Activated CD8-positive, alpha-beta memory T cell treated with anti-CD3 and anti-CD28 coated beads for 1 hour (primary cell): ENCODE measurements around the gene CLIP2.
"Not testable (repeated sequence)": the region's sequence is repeated elsewhere in the genome, so short reads cannot be mapped to it uniquely, and the experiment has no call there.

ENCODE experiments used
- DNase-seq, 2 donors: peaks; one replicate each; pipeline ENCODE4 v3.0.0-alpha.2; 2020; ENCODE audit warnings: low read depth in 1 of 2; ENCODE audit errors: extremely low read depth in 1 of 2

Gene CLIP2

DNA sequence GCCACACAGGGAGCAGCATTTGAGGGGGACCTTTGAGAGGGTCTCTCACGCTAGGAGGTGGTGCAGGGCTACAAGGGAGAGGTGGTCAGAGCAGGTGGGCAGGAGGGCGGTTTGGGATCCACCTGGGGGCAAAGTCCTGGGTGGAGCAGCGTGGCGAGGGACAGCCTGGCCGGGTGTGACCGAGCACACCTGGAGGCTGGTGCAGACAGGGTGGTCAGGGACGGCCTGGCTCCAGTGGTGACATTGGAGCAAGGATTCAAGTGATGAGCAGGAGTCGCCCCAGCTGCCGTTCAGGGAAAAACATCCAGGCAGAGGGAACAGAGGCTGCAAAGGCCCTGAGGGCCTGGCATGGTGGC lies 36.0 kb downstream of the CLIP2 start:
- DNase-seq: no peak

DNA sequence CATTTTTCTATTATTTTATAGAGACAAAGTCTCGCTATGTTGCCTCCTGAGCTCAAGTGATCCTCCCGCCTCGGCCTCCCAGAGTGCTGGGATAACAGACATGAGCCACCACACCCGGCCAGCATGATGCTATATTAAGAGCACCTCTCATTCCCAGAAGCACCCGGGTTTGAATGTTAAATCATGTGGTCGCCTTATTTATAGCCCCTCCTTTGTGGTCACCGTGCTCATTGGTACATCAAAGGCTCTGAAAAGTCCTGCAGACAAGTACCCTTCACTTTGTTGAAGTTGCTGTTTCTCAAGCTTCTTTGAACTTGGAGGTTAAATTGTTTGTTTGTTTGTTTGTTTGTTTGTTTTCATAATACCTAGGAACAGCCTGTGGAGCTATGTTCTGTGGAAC lies 40.0 kb downstream of the CLIP2 start:
- no peak for DNase-seq

DNA sequence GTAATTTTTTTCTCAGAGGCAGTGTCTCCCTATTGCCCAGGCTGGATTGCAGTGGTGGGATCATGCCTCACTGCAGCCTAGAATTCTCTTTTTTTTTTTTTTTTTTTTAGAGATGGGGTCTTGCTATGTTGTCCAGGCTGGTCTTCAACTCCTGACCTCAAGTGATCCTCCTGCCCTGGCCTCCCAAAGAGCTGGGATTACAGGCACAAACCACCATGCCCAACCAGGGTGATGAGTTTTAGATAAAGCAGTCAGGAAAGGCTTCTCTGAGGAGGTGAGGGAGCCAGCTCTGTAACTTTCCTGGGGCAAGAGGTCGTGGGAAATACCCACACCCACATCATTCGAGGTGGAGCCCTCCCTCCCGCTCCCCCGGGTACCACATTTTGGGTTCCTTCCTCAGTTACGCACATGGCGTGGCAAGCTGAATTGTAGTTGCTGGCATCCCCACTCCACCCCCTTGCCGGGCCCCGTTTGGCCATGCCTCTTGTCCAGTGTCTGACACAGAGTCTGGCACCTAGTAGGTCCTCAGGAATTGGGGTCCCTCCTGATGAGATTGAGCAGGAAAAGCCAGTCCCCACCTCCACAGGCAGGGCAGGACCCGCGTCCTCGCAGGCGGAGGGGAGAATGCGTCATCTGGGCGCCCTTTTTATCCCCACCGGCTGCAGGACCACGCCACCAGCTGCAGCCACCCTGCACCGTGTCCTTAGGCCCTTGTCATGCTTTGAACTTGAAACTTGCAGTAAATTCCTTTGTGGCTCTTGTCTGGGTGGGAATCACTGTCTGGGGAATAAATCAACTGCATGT lies 43.4 kb downstream of the CLIP2 start:
- no peak for DNase-seq

DNA sequence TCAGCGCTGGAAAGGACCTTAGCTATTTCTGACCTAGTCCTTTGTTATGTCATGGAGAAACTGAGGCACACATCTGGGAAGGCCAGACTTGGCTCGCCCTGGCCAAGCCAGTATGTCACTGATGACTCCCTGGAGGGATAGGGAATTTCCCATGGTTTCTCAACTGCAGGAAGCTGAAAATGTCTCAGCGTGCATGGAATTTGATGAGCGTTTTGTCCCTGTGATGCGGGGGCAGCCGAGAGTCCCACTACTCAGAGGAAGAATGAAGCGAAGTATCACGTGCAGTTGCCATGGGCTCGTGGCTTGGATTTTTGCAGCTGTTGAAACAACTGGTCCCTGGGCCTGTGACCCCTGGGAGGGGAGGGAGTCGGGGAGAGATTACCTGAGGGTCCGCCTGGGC lies 44.8 kb downstream of the CLIP2 start:
- no peak for DNase-seq

DNA sequence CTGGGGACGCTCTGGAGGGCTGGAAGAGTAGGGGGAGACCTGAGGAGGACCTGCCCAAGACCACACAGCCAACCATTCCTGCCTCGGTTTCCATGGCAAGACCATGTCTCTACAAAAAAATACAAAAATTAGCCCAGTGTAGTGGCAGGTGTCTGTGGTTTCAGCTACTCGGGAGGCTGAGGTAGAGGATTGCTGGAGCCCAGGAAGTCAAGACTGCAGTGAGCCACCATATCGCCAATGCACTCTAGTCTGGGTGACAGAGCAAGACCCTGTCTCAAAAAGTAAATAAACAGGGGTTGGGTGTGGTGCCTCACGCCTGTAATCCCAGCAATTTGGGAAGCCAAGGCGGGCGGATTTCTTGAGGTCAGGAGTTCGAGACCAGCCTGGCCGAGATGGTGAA lies 48.7 kb downstream of the CLIP2 start:
- no peak for DNase-seq

DNA sequence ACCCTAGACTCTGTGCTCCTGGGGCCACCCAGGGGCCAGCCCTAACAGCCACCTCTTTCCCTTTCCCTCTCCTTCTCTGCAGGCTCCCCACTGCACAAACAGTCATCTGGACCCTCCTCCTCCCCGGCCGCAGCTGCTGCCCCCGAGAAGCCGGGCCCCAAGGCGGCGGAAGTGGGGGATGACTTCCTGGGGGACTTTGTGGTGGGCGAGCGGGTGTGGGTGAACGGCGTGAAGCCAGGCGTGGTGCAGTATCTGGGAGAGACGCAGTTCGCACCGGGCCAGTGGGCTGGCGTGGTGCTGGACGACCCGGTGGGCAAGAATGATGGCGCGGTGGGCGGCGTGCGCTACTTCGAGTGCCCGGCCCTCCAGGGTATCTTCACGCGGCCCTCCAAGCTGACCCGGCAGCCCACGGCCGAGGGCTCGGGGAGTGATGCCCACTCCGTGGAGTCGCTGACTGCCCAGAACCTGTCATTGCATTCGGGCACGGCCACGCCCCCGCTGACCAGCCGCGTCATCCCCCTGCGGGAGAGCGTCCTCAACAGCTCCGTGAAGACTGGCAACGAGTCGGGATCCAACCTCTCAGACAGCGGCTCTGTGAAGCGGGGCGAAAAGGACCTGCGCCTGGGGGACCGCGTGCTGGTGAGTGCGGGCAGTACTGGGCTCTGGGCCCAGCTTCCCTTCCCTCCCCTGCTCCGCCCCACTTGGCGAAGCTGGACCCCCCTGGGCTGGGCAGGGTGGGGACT lies 49.3 kb downstream of the CLIP2 start:
- no peak for DNase-seq

DNA sequence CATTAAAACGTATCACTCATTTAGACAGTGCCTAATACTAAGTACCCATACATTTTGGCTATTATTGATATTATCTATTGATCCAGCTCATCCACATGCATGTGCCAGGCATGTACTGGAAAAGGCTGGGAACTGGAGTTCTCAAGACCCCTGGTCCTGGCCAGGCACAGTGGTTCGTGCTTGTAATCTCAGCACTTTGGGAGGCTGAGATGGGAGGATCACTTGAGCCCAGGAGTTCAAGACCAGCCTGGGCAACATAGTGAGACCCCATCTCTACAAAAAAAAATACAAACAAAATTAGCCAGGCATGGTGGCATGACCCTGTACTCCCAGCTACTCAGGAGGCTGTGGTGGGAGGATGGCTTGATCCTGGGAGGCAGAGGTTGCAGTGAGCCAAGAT lies 50.4 kb downstream of the CLIP2 start:
- not testable (repeated sequence) for DNase-seq

DNA sequence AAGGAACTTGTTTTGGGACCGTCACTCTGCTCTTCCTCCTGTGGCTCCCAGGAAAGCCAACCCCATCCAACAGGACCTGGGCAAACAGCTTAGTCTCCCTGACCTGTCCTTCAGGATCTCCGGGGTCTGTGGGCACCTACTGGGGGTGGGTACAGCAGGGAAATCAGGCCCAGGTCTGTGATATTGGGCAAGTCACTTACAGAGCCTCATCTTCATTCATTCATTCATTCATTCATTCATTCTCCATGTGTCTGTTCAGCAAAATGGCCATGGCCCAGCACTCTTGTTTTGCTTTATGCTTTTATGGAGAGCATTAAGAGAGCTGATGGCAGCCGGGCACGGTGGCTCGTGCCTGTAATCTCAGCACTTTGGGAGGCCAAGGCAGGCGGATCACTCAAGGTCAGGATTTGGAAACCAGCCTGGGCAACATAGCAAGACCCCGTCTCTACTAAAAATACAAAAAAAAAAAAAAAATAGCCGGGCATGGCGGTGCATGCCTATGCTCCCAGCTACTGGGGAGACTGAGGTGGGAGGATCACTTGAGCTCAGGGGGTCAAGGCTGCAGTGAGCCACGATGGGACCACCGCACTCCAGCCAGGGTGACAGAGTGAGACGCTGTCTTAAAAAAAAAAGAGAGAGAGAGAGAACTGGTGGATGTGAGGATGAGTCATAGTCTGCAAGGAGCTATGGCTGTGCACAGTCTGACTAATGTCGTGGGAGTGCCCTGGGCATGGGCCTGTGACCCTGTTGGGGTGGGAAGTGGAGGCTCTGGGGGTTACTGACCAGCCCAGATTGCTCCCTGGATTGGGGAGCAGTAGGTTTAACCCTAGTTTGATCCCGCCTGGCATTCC lies 54.3 kb downstream of the CLIP2 start:
- DNase-seq: no peak

DNA sequence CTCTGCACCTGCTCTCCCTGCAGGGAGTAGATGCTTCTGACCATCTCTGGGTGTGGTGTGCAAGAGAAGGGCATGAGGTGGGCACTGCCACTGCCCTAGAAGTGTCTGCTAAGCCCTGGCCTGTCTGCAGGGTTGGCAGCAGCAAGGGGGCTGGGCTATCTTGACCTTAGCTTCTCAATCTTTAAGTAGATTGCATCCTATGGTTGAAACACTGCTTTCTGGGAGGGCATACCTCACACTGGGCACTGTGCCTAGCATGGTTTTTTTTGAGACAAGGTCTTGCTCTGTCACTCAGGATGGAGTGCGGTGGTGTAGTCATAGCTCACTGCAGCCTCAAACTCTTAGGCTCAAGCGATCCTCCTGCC lies 54.9 kb downstream of the CLIP2 start:
- no peak for DNase-seq

DNA sequence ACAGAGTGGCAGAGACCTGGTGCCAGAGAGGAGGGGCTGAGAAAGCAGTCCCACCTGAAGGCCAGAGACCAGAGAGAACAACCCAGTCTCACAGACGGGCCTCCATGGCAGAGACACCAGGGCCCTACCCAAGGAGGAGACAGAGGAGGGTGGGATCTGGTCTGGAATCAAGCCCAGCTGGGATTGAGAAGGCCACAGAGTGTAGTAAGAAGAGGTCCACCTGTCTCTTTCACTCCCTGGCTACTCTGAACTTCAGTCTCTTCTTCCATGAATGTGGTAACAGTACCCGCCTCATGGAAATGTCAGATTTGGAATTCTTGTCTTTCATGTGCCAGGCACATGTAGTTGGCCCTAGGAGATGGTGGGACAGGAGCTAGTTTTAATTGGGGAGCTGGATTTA lies 55.6 kb downstream of the CLIP2 start:
- no peak for DNase-seq

DNA sequence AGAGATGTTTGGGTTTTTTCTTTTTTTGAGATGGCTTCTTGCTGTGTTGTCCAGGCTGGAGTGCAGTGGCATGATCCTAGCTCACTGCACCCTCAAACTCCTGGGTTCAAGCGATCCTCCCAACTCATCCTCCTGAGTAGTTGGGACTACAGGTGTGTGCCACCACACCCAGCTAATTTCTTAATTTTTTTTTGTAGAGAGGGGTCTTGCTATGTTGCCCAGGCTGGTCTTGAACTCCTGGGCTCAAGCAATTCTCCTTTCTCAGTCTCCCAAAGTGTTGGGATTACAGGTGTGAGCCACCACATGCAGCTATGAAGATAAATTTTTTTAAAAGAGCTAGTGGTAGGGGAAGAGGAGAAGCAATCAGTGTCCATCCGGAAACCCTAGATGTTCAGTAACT lies 56.8 kb downstream of the CLIP2 start:
- no peak for DNase-seq

DNA sequence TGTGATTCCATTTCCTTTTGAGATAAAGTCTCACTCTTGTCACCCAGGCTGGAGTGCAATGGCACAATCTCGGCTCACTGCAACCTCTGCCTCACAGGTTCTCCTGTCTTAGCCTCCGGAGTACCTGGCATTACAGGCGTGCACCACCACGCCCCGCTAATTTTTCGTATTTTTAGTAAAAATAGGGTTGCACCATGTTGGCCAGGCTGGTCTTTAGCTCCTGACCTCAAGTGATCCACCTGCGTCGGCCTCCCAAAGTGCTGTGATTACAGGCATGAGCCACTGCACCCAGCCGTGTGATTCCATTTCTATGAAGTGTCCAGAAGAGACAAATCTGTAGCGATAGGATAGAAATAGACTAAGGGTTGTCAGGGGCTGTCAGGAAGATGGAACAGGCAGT lies 60.4 kb downstream of the CLIP2 start:
- no peak for DNase-seq

DNA sequence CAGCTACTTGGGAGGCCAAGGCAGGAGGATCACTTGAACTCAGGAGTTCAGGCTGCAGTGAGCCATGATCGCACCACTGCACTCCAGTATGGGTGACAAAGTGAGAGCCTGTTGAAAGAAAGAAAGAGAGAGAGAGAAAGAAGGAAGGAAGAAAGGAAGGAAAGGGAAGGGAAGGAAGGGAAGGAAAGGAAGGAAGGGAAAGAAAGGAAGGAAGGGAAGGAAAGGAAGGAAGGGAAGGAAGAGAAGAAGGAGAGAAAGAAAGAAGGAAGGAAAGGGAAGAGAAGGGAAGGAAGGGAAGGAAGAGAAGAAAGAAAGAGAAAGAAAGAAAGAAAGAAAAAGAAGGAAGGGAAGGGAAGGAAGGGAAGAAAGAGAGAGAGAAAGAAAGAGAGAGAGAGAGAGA lies 61.5 kb downstream of the CLIP2 start:
- no peak for DNase-seq

DNA sequence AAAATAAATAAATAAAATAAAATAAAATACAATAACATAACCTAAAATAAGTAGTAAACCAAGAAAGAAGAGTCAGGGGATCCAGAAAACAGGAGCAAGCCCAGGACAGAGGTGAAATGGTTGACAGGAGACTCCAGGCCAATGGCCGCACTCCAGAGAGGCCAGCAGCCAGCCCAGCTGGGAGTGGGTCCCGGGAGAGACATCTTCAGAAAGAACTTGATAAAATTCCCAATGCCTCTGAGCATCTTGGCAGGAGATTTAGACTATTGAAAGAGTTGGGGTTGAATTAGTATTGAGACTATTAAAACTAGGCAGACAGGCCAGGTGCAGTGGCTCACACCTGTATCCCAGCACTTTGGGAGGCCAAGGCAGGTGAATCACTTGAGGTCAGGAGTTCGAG lies 62.6 kb downstream of the CLIP2 start:
- no peak for DNase-seq

DNA sequence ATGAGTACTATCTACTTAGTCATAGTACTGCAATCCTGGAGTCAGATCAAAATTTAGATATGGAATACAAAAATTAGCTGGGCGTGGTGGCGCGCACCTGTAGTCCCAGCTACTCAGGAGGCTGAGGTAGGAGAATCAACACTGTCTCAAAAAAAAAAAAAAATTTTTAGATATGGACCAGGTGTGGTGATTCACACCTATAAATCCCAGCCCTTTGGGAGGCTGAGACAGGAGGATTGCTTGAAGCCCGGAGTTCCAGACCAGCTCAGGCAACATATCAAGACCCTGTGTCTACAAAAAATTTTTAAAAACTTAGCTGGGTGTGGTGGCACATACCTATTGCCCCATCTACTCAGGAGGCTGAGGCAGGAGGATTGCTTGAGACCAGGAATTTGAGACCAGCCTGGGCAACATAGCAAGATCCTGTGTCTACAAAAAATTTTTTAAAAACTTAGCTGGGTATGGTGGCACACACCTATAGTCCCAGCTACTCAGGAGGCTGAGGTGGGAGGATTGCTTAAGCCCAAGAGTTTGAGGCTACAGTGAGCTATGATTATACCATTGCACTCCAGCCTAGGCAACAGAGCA lies 63.4 kb downstream of the CLIP2 start:
- DNase-seq: not testable (repeated sequence)

DNA sequence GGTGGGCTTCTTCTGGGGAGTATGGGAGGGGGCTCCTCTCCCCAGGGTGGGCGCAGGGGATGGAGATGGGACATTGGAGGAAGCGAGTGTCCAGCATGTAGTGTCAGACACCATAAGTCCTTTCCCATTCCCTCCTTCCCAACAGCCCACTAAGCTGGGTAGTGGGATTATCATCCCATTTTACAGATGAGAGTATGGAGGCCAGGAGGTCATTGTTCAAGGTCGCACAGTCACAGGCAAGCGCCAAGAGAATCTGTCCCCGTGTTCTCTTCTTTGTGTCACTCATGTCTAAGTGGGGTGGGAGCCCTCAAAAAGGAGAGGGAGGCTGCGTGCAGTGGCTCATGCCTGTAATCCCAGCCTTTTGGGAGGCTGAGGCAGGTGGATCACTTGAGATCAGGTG lies 64.8 kb downstream of the CLIP2 start:
- no peak for DNase-seq

DNA sequence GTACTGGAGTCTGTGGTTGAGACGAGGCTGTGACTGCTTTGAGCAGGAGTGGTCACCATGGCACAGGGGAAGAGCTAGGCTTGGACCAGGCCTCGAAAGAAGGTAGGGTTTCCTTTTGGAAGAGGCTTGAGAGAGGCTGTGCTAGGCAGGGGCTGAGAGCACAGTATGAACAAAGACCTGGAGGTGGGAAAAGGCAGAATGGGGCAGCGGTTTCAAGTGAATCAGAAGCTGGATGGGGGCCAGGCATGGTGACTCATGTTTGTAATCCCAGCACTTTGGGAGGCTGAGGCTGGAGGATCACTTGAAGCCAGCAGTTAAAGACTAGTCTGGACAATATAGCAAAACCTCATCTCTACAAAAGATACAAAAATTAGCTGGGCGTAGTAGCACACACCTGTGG lies 65.9 kb downstream of the CLIP2 start:
- no peak for DNase-seq

DNA sequence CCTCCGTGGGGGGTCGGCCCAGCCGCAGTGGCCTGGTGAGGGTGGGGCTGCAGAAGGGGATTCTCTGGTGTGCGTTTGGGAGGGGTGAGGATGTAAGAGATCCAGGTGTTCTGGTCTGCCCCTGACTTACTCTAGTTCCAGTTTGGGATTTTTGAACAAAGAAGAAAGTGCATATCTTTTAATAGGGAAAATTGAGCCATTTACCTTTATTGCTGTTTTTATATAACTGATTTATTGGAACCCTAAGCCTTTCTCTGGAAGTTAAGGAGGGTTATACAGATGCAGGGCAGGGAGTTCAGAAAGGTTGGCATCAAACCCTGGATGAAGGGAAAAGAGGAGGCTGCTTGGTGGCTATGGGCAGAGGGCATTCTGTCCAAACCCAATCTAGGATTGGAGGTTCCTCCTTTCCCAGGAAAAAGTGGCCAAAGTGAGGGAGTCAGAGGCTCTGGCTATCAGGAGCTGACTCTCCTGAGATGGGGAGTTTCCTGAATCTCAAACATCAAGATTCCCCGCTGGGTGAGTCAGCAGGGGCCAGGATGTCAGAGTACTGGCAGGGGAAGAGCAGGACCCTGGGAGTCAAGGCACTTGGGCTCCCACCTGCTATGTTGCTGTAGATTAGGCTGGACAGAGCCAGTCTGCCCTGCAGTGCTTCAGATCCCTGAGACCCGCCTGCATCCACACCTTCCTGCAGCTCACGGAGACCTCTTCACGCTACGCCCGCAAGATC lies 67.5 kb downstream of the CLIP2 start:
- DNase-seq: no peak

DNA sequence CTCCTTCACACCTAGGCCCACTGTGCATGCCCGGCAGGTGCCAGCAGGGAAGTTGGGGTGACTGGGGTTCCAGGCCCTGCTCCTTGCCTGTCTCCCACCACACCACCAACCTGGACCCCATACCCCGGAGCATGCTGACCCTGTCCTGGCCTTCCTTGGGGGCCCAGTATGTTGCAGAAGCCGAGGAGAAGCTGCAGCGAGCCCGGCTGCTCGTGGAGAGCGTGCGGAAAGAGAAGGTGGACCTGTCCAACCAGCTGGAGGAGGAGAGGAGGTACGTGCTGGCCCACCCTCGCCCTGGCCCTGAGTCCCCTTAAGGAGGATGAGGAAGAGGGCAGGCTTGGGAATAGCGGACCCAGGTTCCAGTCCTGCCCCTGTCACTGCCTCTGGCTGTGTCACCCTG lies 70.8 kb downstream of the CLIP2 start:
- DNase-seq: no peak

DNA sequence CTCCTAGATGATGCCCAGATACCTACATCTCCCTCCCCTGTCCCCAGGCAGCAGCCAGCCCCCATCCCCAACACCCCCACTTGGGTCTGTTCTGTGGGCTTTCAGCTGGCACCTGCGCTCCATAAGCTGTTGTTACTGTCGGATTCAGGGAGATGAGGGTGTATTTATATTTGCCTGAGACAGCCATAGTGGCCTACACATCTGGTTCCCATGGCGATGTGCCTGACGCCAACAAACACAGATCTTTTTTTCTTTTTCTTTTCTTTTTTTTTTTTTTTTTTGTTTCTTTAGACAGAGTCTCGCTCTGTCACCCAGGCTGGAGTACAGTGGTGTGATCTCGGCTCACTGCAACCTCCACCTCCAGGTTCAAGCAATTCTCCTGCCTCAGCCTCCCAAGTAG lies 73.1 kb downstream of the CLIP2 start:
- DNase-seq: no peak

DNA sequence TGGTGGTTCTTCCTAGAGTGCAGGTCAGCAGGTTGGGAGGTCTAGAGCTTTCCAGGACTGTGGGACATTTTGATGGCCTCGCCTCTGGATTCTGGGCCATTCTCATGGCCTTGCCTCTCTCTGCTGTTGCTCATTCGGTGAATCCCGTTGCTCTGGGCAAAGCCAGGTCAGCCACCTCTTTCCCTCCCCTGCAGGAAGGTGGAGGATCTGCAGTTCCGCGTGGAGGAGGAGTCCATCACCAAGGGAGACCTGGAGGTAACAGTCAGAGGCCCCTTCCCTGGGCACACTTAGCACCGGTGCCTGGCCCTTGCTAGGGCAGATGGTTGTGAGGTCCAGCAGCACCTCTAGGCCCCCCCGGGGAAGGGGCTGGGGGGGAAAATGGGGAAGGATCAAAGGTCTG lies 74.9 kb downstream of the CLIP2 start:
- DNase-seq: no peak
